NK-92 (cell line): ENCODE measurements around the gene ARAP3.
"Not testable (repeated sequence)": the region's sequence is repeated elsewhere in the genome, so short reads cannot be mapped to it uniquely, and the experiment has no call there.

Experiments used
- DNase-seq: peaks from one replicate; lab custom pipeline; 2025; ENCODE audit not compliant: unreplicated experiment; lab: John Stamatoyannopoulos, UW

ARAP3 gene

DNA sequence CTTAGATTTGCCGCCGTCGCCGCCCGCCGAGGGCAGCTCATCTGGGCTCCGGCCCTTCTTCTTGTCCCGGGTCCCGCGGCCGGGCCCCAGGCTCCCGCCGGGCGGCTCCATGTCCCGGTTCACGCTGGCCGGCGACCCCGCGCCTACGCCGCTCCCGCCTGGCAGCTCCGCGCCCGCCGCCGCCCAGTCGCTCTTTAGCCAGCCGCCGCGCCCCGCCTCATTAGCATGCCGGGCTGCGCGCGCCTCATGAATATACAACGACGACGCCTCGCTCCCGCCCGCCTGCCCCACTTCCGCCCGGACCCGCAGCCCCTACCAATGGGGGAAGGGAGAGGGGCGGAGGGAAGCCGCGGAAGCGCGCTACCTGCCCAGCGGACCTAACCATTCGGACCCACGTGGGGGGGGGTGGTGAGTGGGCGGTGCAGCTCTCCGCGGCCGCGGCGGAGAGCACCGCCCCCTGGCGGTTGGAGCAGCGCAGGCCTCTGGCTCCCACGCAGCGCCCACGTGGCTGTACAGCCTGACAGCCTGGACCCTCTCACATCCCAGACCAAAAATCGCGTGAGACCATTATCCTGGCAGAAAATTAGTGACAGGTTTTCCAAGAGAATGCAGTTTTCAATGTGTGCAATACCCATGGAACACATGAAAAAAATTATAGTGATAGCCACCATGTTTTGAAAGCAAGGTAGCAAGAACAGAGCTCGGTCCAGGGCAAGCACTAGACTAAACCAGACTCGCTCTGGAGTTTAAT lies 63.1 kb downstream of the ARAP3 start, which contains the start of gene DIAPH1:
DIAPH1 (minus strand) TSS at position 197 of the 751 bp plus-strand sequence; CDS start at position 111, 86 bp downstream.
- peak; percentile 87 for DNase-seq

DNA sequence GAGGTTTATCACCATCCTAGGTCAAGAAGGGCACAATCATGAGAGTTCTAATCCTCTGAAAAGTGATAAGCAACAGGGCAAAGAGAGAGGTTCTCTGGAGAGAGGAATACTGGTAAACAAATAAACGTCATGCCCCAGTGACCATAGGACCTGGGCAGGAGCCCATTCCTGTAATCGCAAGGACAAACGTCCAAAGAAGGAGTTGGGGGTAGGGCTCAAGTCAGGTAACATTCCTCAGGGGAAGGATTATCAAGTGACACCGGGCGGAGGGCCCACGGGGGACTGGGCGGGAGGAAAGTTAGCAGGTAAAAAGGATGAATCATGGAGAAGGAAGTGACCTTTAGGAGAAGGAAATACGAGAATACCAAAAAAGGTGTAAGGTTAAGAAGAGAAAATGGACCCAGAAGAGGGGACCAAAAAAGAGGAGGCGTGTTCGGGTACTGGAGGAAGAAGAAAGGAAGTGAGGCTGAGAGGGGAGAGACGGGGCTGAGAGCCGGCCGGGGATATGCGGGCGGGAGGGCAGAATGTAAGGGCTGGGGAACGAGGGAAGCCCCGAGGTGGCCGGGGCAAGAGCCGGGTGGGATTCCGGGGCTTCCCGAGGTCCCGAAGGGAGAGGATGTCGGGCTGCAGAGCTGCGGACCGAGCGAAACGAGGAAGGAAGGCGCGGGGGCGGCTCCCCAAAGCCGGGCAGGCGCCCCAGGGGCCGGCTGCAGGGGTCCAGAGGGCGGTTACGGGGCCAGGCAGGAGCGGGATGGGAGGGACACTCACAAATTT lies 63.8 kb downstream of the ARAP3 start:
- no peak for DNase-seq

DNA sequence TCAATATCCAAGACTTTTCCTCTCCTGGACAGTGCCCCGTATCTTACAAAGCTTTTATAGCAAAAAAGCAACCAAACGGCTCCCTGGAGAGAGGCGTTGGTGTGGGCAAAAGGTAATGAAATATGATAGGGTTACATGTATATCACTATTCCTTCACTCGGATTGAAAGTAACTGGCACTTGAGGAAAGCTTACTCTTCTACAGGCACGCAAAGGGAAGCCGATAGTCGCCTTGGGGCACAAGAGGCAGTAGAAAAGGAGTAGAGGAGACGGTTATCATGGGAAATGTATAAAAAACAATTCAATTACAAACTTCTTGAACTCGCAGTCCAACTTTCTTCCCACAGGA lies 64.4 kb downstream of the ARAP3 start:
- DNase-seq: no peak

DNA sequence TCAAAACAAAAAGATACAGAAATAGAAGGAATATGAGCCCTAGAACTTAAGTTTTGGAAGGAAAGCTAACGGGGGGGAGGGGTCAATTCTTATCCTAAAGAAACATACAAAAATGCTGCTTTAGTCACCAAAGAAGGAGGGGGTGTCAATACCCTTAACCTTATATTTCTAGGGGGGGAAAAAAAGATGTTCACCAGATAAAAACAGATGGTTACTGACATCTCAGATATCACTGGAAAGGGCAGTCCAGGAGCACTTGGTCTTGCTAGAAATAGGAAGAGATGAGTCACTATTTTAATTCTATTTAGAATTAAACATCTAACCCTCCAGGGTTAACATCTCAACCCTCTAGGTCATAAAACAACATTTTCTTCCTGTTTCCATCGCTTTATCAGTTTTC lies 64.9 kb downstream of the ARAP3 start:
- DNase-seq: no peak

DNA sequence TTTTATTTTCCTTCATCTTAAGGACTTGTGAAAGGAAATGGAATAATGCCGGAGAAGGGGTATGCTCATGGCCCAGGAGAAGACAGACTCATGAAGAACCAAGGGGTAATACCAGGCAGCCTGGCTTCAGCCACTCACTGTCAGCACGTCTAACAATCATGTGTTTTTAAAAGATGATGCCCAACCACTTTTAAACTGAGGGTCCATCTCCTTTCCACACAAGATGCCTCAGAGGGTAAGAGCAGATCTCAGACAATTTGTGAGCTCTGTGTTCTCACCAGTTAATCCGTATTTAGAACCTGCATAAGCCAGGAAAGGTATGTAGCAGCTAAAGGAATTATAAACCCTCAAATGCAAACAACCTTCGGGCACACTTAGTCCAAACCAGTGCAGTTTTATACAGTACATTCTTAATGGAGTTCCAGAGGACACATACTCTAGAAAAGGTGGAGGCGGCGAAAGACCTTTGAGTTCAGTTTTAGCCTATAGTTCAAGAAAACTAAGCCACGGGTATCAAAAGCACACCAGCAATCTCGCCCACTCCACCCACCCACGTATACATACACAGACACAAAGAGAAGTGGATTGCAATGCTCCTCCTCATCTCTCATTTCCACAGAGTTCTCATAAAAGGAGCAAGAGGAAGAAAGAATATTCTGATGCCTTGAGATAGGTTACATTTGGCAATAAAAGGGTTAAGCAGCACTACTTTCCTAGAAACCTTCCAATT lies 65.9 kb downstream of the ARAP3 start:
- DNase-seq: no peak

DNA sequence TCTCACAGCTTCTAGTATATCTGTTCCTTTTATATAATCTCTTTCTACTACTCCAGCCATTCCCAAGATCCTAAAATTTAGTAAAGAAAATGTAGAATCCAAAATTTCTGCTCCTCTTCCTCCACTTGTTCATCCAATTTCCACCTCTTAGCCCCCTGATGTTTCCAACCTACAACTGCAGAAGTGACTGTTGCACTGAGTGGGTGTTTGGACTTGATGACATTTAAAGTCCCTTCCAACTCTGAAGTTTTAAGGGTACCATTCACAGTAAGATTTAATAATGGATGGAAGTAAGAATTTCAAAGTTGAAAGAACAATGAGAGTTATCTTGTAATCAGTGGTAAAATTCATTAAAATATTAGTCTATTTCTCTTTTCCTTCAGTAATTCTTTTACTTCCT lies 68.7 kb downstream of the ARAP3 start:
- DNase-seq: no peak

DNA sequence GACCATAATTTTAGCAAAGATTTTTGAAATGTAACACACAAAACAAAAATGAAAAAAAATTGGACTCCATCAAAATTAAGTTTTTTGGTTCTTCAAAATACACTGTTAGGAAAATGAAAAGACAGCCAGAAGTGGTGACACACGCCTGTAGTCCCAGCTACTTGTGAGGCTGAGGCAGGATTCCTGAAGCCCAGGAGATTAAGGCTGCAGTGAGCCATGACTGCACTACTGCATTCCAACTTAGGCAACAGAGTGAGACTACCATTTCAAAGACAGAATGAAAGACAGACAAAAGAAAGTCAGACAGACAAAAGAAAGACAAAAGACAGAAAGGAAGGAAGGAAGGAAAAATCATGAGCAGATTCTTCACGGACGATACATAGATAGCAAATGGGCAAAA lies 70.7 kb downstream of the ARAP3 start:
- no peak for DNase-seq

DNA sequence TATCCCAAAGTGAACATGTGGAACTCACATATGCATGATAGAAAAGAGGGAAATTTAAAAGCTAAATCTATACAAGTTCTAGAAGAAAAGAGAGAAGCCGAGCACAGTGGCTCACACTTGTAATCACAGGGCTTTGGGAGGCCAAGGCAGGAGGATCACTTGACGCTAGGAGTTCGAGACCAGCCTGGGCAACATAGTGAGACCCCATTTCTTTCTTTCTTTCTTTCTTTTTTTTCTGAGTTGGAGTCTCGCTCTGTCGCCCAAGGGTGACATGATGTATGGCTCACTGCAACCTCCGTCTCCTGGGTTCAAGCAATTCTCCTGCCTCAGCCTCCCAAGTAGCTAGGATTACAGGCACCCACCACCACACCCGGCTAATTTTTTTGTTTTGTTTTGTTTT lies 72.1 kb downstream of the ARAP3 start:
- not testable (repeated sequence) for DNase-seq

DNA sequence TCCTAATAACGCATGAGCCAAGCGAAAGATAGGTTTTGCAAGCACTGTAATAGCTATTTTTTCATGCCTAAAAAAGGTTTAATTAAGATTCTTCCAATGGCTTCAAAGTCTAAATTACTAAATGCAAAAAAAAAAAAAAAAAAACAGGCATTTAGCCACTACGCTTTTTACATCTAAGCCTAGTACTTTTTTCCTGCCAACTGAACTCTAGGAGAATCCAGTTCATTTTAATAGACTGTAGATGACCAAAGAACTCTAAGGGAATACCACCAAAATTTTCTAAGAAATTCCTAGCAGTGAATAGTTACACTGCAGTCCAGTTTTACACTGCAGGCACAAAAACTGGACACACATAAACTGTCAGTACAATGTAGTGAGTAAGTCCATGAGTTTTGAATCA lies 73.0 kb downstream of the ARAP3 start:
- no peak for DNase-seq

DNA sequence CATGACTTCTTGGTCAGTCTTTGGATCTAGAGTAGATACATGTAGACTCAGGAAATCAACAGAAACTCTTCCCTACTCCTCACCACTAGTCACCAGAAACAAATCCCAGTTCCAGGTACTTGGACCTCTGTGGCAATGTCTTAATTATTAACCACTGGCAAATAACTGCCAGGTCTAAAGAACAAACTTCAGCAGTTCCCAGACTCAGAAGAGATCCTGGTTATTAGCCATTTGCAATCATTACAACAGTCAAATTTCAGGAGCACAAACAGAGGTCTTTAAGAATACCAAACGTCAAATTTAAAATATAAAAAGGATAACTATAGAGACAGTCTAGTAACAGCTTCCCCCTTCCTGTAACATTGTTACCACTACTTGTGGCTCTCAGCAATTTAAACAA lies 73.5 kb downstream of the ARAP3 start:
- DNase-seq: no peak

DNA sequence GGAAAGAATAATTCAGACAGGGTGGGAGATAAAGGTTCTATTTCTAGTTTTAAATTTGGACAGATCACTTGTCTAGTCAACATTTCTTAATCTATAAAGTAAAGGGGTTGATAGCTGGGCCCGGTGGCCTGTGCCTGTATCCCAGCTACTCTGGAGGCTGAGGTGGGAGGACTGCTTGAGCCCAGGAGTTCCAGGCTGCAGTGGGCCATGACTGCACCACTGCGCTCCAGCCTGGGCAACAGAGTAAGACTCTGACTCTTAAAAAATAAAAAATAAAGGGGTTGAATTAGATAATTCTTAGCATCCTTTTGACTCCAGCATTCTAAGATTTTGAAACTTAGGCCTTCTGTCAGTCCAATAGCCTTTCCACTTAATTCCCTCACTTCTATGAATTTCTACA lies 74.0 kb downstream of the ARAP3 start:
- DNase-seq: no peak

DNA sequence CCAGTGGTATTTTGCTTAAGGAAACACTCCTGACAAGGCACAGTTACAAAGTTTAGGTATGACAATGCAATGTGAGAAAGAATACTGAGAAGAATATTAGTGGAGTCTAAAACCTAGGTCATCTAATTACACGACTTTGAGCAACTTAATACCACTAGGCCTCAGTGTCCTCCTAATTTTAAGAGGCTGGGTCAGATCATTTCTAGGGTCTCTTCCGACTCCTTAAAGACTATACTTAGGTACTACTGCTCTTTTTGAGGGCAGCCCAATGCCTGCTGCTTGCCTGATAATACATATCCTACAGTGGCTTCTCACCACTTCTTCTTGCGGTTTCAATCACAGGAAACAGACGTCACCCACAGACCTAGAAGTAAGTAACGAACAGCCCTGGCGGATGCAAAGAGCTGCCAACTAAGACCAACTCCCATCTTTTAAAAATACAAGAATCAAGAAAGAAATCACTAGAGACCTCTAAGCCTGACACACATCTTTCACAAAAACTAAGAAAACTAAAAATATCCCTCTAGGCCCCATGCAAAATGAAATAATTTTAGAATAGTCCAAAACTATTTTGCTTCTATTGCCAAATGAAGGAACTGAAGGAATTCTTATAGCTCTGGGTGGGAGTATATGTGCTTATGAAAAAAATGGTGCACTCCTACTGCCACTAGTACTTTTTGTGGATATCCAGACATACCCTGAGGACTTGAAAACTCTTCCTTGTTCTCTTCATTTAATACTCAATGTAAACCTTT lies 76.3 kb downstream of the ARAP3 start:
- no peak for DNase-seq

DNA sequence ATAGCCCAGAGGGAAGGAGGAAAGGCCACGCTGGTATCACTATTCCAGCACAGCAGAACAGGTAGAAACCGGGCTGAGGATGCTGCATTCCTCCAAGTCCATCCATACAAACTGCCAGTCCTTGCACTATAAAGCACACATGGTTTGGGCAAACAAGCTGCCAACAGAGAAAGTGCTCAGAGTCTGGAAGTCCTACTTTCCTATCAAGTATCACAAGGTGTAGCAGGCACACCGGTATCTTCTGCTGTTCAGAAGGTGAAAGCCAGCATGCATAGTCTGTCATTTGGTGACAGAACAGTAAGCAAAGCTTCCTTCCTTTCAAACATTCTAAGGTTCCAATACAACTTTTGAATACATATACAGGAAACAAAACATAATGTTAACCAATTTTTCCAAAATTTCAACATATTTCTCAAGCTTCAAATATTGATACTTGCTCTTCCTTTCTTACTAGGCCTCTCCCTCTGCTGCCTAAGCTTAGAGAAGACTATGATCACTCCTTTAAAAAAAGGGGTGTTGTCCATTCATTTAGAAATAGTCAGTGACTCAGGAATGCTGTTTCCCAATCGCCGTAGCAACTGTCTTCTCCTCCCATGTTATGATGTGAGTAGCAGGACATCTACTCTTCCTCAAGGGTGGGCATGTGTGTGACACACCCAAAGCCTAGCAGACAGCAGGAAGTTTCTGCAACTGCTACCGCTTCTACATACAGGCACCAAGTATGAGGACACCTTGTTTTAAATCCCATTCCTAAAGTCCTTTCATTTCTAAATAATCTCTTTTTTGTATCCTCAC lies 77.9 kb downstream of the ARAP3 start:
- DNase-seq: no peak
